Measurements from ENCODE around the gene PADI4. TPM values are rescaled to one million over a fixed set of nuclear protein-coding genes. Genes with fewer than 3 reads are reported as not detected.
A peak's percentile ranks its signal among the peaks of the same experiment; 100 is the strongest.

The PADI4 gene
- total RNA-seq, 1 donor from 2014 or later: 0.67 TPM

GRCh38 chr1:17363771-17364170 is 55.8 kb downstream of the PADI4 start:
- intact Hi-C loops (cut with micrococcal nuclease): no loop called here
- DNase-seq (no peak), ATAC-seq (no peak)

- intact Hi-C loops (cut with micrococcal nuclease): no loop called here
- no peak for ATAC-seq
Observed at GRCh38 chr1:17365293-17365692, 57.3 kb downstream of the PADI4 start.

GRCh38 chr1:17369466-17369865 is 61.5 kb downstream of the PADI4 start:
- DNase-seq: no peak
- intact Hi-C loops (cut with micrococcal nuclease): no loop called here
- no peak for ATAC-seq

More at GRCh38 chr1:17365293-17365692, 57.3 kb downstream of the PADI4 start:
- no peak for DNase-seq

- intact Hi-C loops (cut with micrococcal nuclease): no loop called here
- no peak for DNase-seq
- ATAC-seq: no peak
Observed at GRCh38 chr1:17370618-17371017, 62.6 kb downstream of the PADI4 start.

GRCh38 chr1:17371896-17372295 is 63.9 kb downstream of the PADI4 start, which contains the start of gene PADI6:
Gene PADI6, plus strand, starts transcription at chr1:17372196. Its CDS starts 50 bp downstream, at chr1:17372246.
- intact Hi-C loops (cut with micrococcal nuclease): no loop called here
- DNase-seq (no peak), ATAC-seq (no peak)

- ATAC-seq (no peak), DNase-seq (no peak)
- intact Hi-C loops (cut with micrococcal nuclease): no loop called here
Observed at GRCh38 chr1:17372955-17373354, 65.0 kb downstream of the PADI4 start.

GRCh38 chr1:17375651-17376050 is 67.7 kb downstream of the PADI4 start:
- intact Hi-C loops (cut with micrococcal nuclease): no loop called here
- no peak for DNase-seq
- ATAC-seq: no peak

- intact Hi-C loops (cut with micrococcal nuclease): no loop called here
- no peak for ATAC-seq
Observed at GRCh38 chr1:17377325-17377953, 69.4 kb downstream of the PADI4 start.

GRCh38 chr1:17381161-17381560 is 73.2 kb downstream of the PADI4 start:
- intact Hi-C loops (cut with micrococcal nuclease): no loop called here
- ATAC-seq (no peak), DNase-seq (no peak)

More at GRCh38 chr1:17377325-17377953, 69.4 kb downstream of the PADI4 start:
- no peak for DNase-seq

GRCh38 chr1:17392199-17392740 is 84.3 kb downstream of the PADI4 start:
- DNase-seq (no peak), ATAC-seq (no peak)
- intact Hi-C loops (cut with micrococcal nuclease): no loop called here

GRCh38 chr1:17393230-17393629 is 85.2 kb downstream of the PADI4 start:
- no peak for ATAC-seq
- intact Hi-C loops (cut with micrococcal nuclease): no loop called here
- no peak for DNase-seq

GRCh38 chr1:17397910-17398695 is 90.1 kb downstream of the PADI4 start:
- ATAC-seq (no peak), DNase-seq (no peak)
- intact Hi-C loops (cut with micrococcal nuclease): no loop called here

GRCh38 chr1:17400725-17401341 is 92.8 kb downstream of the PADI4 start:
- ATAC-seq (no peak), DNase-seq (no peak)
- intact Hi-C loops (cut with micrococcal nuclease): no loop called here

GRCh38 chr1:17401841-17402240 is 93.8 kb downstream of the PADI4 start:
- ATAC-seq: no peak
- intact Hi-C loops (cut with micrococcal nuclease): no loop called here
- DNase-seq: no peak

- intact Hi-C loops (cut with micrococcal nuclease): no loop called here
- DNase-seq (no peak), ATAC-seq (no peak)
Observed at GRCh38 chr1:17403081-17403480, 95.1 kb downstream of the PADI4 start.

- ATAC-seq (no peak), DNase-seq (no peak)
- intact Hi-C loops (cut with micrococcal nuclease): no loop called here
Observed at GRCh38 chr1:17404034-17404684, 96.2 kb downstream of the PADI4 start.

GRCh38 chr1:17404820-17405219 is 96.8 kb downstream of the PADI4 start:
- no peak for DNase-seq
- ATAC-seq: no peak
- intact Hi-C loops (cut with micrococcal nuclease): no loop called here

GRCh38 chr1:17405898-17406759 is 98.1 kb downstream of the PADI4 start:
- DNase-seq (peak; percentile 71), ATAC-seq (peak; percentile 79)
- intact Hi-C loops (cut with micrococcal nuclease): no loop called here

Measured in left ventricle myocardium superior (tissue), 1 donor.